ENCODE results near the gene SYT17.

SYT17 gene

GRCh38 chr16:19274165-19274797 is 106.2 kb downstream of the SYT17 start:
- ChIA-PET CTCF (no interaction called here), POLR2A (no interaction called here)
- Histone ChIP-seq H3K9me3 (ENCODE audit: control insufficient read depth, insufficient read depth, low read depth, low read length) (no peaks in the 10 kb centered on the region), H3K27ac (ENCODE audit: extremely low read depth, low read depth, low read length) (no peak overlapping the region), H3K36me3 (ENCODE audit: control insufficient read depth in 2 of 2, insufficient read depth in 1 of 2, low read length in 2 of 2) (no peaks in the 10 kb centered on the region), H3K4me3 (ENCODE audit: low read depth, low read length) (no peak overlapping the region), H3K4me1 (ENCODE audit: control insufficient read depth, insufficient read depth, low read length) (no peaks in the 10 kb centered on the region)
- no peak for TF ChIP-seq ZNF16 (tag by site-specific recombination; IDR thresholded peaks at IDR 0.05; ENCODE audit: low read depth)
- no peak for TF ChIP-seq KLF16 (tag by site-specific recombination; IDR thresholded peaks at IDR 0.05)
- no peak for TF ChIP-seq ZNF239 (tag by site-specific recombination; IDR thresholded peaks at IDR 0.05)
- TF ChIP-seq ZBTB21 (tag by site-specific recombination; IDR thresholded peaks at IDR 0.05) = no peak
- TF ChIP-seq OVOL3 (tag by site-specific recombination; IDR thresholded peaks at IDR 0.05) = no peak
- no peak for TF ChIP-seq ZNF530 (tag by site-specific recombination; IDR thresholded peaks at IDR 0.05; ENCODE audit: low read depth)
- no peak for TF ChIP-seq ZNF121 (tag by site-specific recombination; IDR thresholded peaks at IDR 0.05)
- no peak for TF ChIP-seq ZNF37A (tag by site-specific recombination; IDR thresholded peaks at IDR 0.05)

- H3K4me3 ChIP-seq (ENCODE audit: low read depth, low read length) = no peak overlapping the region
- no peaks in the 10 kb centered on the region for H3K4me1 ChIP-seq (ENCODE audit: control insufficient read depth, insufficient read depth, low read length)
- H3K9me3 ChIP-seq (ENCODE audit: control insufficient read depth, insufficient read depth, low read depth, low read length) = no peaks in the 10 kb centered on the region
- H3K27ac ChIP-seq (ENCODE audit: extremely low read depth, low read depth, low read length) = no peak overlapping the region
- ChIA-PET CTCF (no interaction called here), POLR2A (no interaction called here)
- H3K36me3 ChIP-seq (ENCODE audit: control insufficient read depth in 2 of 2, insufficient read depth in 1 of 2, low read length in 2 of 2) = no peaks in the 10 kb centered on the region
- TF ChIP-seq PRDM10 (tag by site-specific recombination; IDR thresholded peaks at IDR 0.05) (no peak), ZNF302 (tag by site-specific recombination; IDR thresholded peaks at IDR 0.05; ENCODE audit: low read depth) (peak; percentile 74; the same call in 1 of the 2 replicates), ZNF221 (tag by site-specific recombination; IDR thresholded peaks at IDR 0.05; ENCODE audit: borderline replicate concordance) (no peak)
Observed at GRCh38 chr16:19278403-19278802, 110.4 kb downstream of the SYT17 start.

- H3K36me3 ChIP-seq (ENCODE audit: control insufficient read depth in 2 of 2, insufficient read depth in 1 of 2, low read length in 2 of 2) = no peaks in the 10 kb centered on the region
- H3K4me1 ChIP-seq (ENCODE audit: control insufficient read depth, insufficient read depth, low read length) = no peaks in the 10 kb centered on the region
- ChIA-PET POLR2A (no interaction called here), CTCF (interaction anchor here (0.7 kb wide), 1 partner anchor 87 kb away, joined by 4 read pairs; no protein-coding TSS in a partner anchor)
- TF ChIP-seq ZNF433 (tag by site-specific recombination; IDR thresholded peaks at IDR 0.05; ENCODE audit: low read depth) = no peak
- H3K4me3 ChIP-seq (ENCODE audit: low read depth, low read length) = no peak overlapping the region
- H3K9me3 ChIP-seq (ENCODE audit: control insufficient read depth, insufficient read depth, low read depth, low read length) = no peaks in the 10 kb centered on the region
- no peak overlapping the region for H3K27ac ChIP-seq (ENCODE audit: extremely low read depth, low read depth, low read length)
Observed at GRCh38 chr16:19281246-19281645, 113.2 kb downstream of the SYT17 start.

GRCh38 chr16:19282101-19282500 is 114.1 kb downstream of the SYT17 start:
- Histone ChIP-seq H3K36me3 (ENCODE audit: control insufficient read depth in 2 of 2, insufficient read depth in 1 of 2, low read length in 2 of 2) (no peaks in the 10 kb centered on the region), H3K27ac (ENCODE audit: extremely low read depth, low read depth, low read length) (no peak overlapping the region), H3K4me3 (ENCODE audit: low read depth, low read length) (no peak overlapping the region), H3K9me3 (ENCODE audit: control insufficient read depth, insufficient read depth, low read depth, low read length) (no peaks in the 10 kb centered on the region), H3K4me1 (ENCODE audit: control insufficient read depth, insufficient read depth, low read length) (no peaks in the 10 kb centered on the region)
- CTCF ChIA-PET = no interaction called here
- TF ChIP-seq TRIM28 (IDR thresholded peaks at IDR 0.05; ENCODE audit: borderline replicate concordance, low read length) = no peak
- POLR2A ChIA-PET = no interaction called here
